ENCODE data around the gene PSMA2. TPM values are rescaled to one million over a fixed set of nuclear protein-coding genes. Genes with fewer than 3 reads are reported as not detected.

The PSMA2 gene
- total RNA-seq, 4 donors from 2014 or later, result 26.3 to 86.7 (median 48.7) TPM

GRCh38 chr7:42926204-42926603, 5.8 kb downstream of the PSMA2 start:
- 80 to 84% methylated on average over 5 of the region's 5 CpGs for WGBS, 2 donors
- DNase-seq (ENCODE audit: low spot score in 2 of 2), result no peak
- H3K4me3 ChIP-seq, result no peak overlapping the region
- H3K9me3 ChIP-seq, result no peaks in the 10 kb centered on the region
- no peak for TF ChIP-seq CTCF (IDR thresholded peaks at IDR 0.05)
- no peak for TF ChIP-seq POLR2A (IDR thresholded peaks at IDR 0.05)
- no peak for TF ChIP-seq EP300 (IDR thresholded peaks at IDR 0.05)
- H3K4me1 ChIP-seq, result peaks cover 3 to 43% (median 25%) of the 10 kb centered on the region in 4 donors
- peaks cover 0 to 62% (median 26%) of the 10 kb centered on the region in 3 donors for H3K36me3 ChIP-seq
- no peaks in the 10 kb centered on the region for H3K27me3 ChIP-seq
- H3K27ac ChIP-seq, result no peak overlapping the region

DNA sequence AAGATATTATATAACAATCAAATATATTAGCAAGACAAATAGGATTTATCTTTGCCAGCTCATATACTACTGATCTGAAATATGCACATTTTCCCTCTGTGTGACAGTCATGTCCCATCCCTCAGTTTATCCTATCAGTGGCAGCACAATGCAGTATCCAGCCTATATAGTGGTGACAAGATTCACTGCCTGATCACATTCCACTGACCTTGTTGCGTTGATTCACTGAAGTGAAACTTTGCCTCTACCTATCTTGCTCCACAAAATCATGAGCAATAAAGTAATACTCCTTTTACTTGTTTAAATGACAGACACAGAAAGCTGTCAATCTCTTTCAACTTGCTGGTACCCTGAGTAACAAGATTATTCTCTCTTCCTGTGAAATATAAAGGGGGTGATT, 6.3 kb downstream of the PSMA2 start:
- 86 to 97% methylated on average over 1 of the region's 1 CpG for WGBS, 2 donors
- no peak overlapping the region for H3K27ac ChIP-seq
- H3K27me3 ChIP-seq, result no peaks in the 10 kb centered on the region
- peaks cover 0 to 68% (median 26%) of the 10 kb centered on the region in 3 donors for H3K36me3 ChIP-seq
- H3K9me3 ChIP-seq, result no peaks in the 10 kb centered on the region
- TF ChIP-seq CTCF (IDR thresholded peaks at IDR 0.05) (no peak), EP300 (IDR thresholded peaks at IDR 0.05) (no peak), POLR2A (IDR thresholded peaks at IDR 0.05) (no peak)
- H3K4me1 ChIP-seq, result peaks cover 2 to 38% (median 21%) of the 10 kb centered on the region in 4 donors
- no peak for DNase-seq (ENCODE audit: low spot score in 2 of 2)
- no peak overlapping the region for H3K4me3 ChIP-seq

DNA sequence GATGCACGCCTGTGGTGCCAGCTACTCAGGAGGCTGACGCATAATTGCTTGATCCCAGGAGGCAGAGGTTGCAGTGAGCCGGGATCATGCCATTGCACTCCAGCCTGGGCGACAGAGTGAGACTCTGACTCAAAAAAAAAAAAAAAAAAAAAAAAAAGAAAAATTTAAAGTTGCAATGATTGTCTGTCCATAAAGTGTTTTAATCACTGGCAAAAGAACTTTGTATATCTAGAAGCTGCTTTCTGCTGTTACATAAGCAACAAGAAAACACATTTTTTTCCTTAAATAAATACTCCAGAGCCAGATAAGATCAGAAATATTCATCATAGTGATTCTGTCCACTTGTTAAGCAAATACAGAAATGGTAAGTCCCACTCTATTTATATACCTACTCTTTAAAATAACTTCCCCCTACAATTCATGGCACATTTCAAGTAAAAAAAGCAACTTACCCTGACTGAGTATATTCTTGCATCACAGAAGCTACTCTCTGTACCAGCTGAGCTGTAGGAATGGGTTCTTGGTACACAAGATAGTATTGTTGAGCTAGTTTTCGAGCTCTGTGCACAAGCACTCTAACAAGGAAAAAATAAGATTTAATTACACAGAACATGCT, 7.6 kb downstream of the PSMA2 start:
- Histone ChIP-seq H3K9me3 (no peaks in the 10 kb centered on the region), H3K27me3 (no peaks in the 10 kb centered on the region), H3K4me1 (peaks cover 0 to 25% (median 9%) of the 10 kb centered on the region in 4 donors), H3K4me3 (no peak overlapping the region), H3K27ac (no peak overlapping the region), H3K36me3 (peaks cover 0 to 81% (median 36%) of the 10 kb centered on the region in 3 donors)
- no peak for DNase-seq (ENCODE audit: low spot score in 2 of 2)
- 82 to 90% methylated on average over 5 of the region's 5 CpGs for WGBS, 2 donors
- TF ChIP-seq POLR2A (IDR thresholded peaks at IDR 0.05), result no peak
- TF ChIP-seq EP300 (IDR thresholded peaks at IDR 0.05), result no peak
- TF ChIP-seq CTCF (IDR thresholded peaks at IDR 0.05), result no peak

GRCh38 chr7:42922017-42922753, 9.8 kb downstream of the PSMA2 start:
- TF ChIP-seq POLR2A (IDR thresholded peaks at IDR 0.05), result no peak
- TF ChIP-seq EP300 (IDR thresholded peaks at IDR 0.05), result no peak
- no peak for TF ChIP-seq CTCF (IDR thresholded peaks at IDR 0.05)
- H3K27ac ChIP-seq, result no peak overlapping the region
- no peaks in the 10 kb centered on the region for H3K9me3 ChIP-seq
- no peak overlapping the region for H3K4me3 ChIP-seq
- no peaks in the 10 kb centered on the region for H3K27me3 ChIP-seq
- no peak for DNase-seq (ENCODE audit: low spot score in 2 of 2)
- WGBS, 2 donors, result 87 to 91% methylated on average over 3 of the region's 3 CpGs
- peaks cover 0 to 97% (median 38%) of the 10 kb centered on the region in 3 donors for H3K36me3 ChIP-seq
- peaks cover 0 to 3% (median 0%) of the 10 kb centered on the region in 4 donors for H3K4me1 ChIP-seq

- Histone ChIP-seq H3K27me3 (no peaks in the 10 kb centered on the region), H3K9me3 (no peaks in the 10 kb centered on the region), H3K27ac (peak overlapping the region in 2 of 4 donors; percentile 55 to 63), H3K4me1 (peaks cover 0 to 30% (median 12%) of the 10 kb centered on the region in 4 donors), H3K4me3 (no peak overlapping the region), H3K36me3 (peaks cover 0 to 50% (median 11%) of the 10 kb centered on the region in 3 donors)
- TF ChIP-seq EP300 (IDR thresholded peaks at IDR 0.05), result no peak
- no peak for TF ChIP-seq POLR2A (IDR thresholded peaks at IDR 0.05)
- no peak for TF ChIP-seq CTCF (IDR thresholded peaks at IDR 0.05)
- WGBS, 2 donors, result 13 to 22% methylated on average over 1 of the region's 1 CpG
- no peak for DNase-seq (ENCODE audit: low spot score in 2 of 2)
Observed at GRCh38 chr7:42915356-42915755, 16.6 kb downstream of the PSMA2 start.
